ENCODE measurements around the gene NDUFAB1. TPM values are rescaled to one million over a fixed set of nuclear protein-coding genes. Genes with fewer than 3 reads are reported as not detected.

Gene NDUFAB1
- total and polyA plus RNA-seq, 2 of the 13 experiments (the other 11 are each of a cell fraction or from before 2014, with no cell fraction given), result 221 to 601 TPM

GRCh38 chr16:23579371-23579770 is 16.7 kb downstream of the NDUFAB1 start (continued):
- TF ChIP-seq SSRP1 (CRISPR knock-in tag; IDR thresholded peaks at IDR 0.05) (0 out of 2 replicates have a peak, but pooled peaks have one; percentile 21), NFE2L1 (CRISPR knock-in tag; IDR thresholded peaks at IDR 0.05; ENCODE audit: borderline replicate concordance) (no peak), ZNF382 (CRISPR knock-in tag; IDR thresholded peaks at IDR 0.05; ENCODE audit: borderline replicate concordance) (no peak), ZNF282 (IDR thresholded peaks at IDR 0.05; ENCODE audit: partially characterized antibody) (no peak), ZNF160 (CRISPR knock-in tag; IDR thresholded peaks at IDR 0.05) (no peak), ZNF124 (CRISPR knock-in tag; IDR thresholded peaks at IDR 0.05) (no peak)
- TF ChIP-seq, protein P1, sequence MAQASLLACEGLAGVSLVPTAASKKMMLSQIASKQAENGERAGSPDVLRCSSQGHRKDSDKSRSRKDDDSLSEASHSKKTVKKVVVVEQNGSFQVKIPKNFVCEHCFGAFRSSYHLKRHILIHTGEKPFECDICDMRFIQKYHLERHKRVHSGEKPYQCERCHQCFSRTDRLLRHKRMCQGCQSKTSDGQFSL (CRISPR knock-in tag; IDR thresholded peaks at IDR 0.05), result no peak
- TF ChIP-seq, protein P2, sequence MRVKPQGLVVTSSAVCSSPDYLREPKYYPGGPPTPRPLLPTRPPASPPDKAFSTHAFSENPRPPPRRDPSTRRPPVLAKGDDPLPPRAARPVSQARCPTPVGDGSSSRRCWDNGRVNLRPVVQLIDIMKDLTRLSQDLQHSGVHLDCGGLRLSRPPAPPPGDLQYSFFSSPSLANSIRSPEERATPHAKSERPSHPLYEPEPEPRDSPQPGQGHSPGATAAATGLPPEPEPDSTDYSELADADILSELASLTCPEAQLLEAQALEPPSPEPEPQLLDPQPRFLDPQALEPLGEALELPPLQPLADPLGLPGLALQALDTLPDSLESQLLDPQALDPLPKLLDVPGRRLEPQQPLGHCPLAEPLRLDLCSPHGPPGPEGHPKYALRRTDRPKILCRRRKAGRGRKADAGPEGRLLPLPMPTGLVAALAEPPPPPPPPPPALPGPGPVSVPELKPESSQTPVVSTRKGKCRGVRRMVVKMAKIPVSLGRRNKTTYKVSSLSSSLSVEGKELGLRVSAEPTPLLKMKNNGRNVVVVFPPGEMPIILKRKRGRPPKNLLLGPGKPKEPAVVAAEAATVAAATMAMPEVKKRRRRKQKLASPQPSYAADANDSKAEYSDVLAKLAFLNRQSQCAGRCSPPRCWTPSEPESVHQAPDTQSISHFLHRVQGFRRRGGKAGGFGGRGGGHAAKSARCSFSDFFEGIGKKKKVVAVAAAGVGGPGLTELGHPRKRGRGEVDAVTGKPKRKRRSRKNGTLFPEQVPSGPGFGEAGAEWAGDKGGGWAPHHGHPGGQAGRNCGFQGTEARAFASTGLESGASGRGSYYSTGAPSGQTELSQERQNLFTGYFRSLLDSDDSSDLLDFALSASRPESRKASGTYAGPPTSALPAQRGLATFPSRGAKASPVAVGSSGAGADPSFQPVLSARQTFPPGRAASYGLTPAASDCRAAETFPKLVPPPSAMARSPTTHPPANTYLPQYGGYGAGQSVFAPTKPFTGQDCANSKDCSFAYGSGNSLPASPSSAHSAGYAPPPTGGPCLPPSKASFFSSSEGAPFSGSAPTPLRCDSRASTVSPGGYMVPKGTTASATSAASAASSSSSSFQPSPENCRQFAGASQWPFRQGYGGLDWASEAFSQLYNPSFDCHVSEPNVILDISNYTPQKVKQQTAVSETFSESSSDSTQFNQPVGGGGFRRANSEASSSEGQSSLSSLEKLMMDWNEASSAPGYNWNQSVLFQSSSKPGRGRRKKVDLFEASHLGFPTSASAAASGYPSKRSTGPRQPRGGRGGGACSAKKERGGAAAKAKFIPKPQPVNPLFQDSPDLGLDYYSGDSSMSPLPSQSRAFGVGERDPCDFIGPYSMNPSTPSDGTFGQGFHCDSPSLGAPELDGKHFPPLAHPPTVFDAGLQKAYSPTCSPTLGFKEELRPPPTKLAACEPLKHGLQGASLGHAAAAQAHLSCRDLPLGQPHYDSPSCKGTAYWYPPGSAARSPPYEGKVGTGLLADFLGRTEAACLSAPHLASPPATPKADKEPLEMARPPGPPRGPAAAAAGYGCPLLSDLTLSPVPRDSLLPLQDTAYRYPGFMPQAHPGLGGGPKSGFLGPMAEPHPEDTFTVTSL (CRISPR knock-in tag; IDR thresholded peaks at IDR 0.05; ENCODE audit: borderline replicate concordance), result 0 out of 2 replicates have a peak, but pooled peaks have one; percentile 17
- TF ChIP-seq, protein P3, sequence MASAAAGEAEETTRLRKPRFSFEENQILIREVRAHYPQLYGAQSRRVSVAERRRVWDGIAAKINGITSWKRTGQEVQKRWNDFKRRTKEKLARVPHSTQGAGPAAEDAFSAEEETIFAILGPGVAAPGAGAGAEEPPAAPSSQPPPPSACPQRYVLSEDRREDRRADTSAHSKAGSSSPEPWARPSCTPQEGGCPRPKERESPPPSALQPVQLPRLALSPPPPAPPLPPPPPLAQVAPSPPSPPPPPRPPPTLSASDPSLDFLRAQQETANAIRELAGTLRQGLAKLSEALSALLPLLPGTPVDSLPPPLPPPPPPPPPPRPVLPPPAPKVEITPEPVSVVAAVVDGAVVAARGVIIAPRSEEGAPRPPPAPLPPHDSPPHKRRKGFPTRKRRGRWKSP (CRISPR knock-in tag; IDR thresholded peaks at IDR 0.05), result no peak

Data from HepG2 (cell line).